Bronchus fibroblast of lung (primary cell): ENCODE results near the gene RSL24D1. TPM values are rescaled to one million over a fixed set of nuclear protein-coding genes. Genes with fewer than 3 reads are reported as not detected.

ENCODE experiments used
- total RNA-seq: library from RNA; depleted of rRNA; stranded (reverse); fragments of >200 nt; gene quantifications from 2 replicates; pipeline ENCODE4 v1.2.3, GENCODE V29; 2015

The RSL24D1 gene
- 72.4 and 92.6 TPM in 2 replicates for total RNA-seq

GRCh38 chr15:55196458-55197361 is at the start of gene RSL24D1:
Gene RSL24D1 (minus strand): TSS chr15:55196941. CDS start chr15:55196890, 51 bp downstream.

Other genes starting within 250 kb of the RSL24D1 start
- gene RAB27A, start 92.9 kb upstream of the RSL24D1 start, total RNA-seq: 5.4 and 11.6 TPM in 2 replicates
- gene PIGBOS1, start 122.2 kb upstream of the RSL24D1 start, total RNA-seq: 6.6 and 15.5 TPM in 2 replicates
- 8.2 and 10.4 TPM in 2 replicates for gene PIGB, start 122.3 kb upstream of the RSL24D1 start, total RNA-seq
- gene CCPG1, start 211.4 kb upstream of the RSL24D1 start, total RNA-seq: 11.1 and 12.3 TPM in 2 replicates
- 2.4 and 3.4 TPM in 2 replicates for gene PIERCE2, start 211.6 kb upstream of the RSL24D1 start, total RNA-seq